GM23338 (cell line): ENCODE results near the gene RRN3. TPM values are rescaled to one million over a fixed set of nuclear protein-coding genes. Genes with fewer than 3 reads are reported as not detected.

ENCODE experiments used
- ATAC-seq: fragments of 200-7000 bp; cut with Tn5 transposase; 3 replicates; pipeline ENCODE4 v1.9.1; 2020
- DNase-seq: peaks from one replicate; pipeline ENCODE4 v3.0.0-alpha.2; 2015; ENCODE audit warnings: low spot score
- H2AFZ ChIP-seq: fragments of 200-600 bp; sonication (generic); 2 replicates; pipeline ENCODE4 v1.8.0; 2016; ENCODE audit warnings: antibody characterized with exemption, mild to moderate bottlenecking, moderate library complexity
- H3F3A ChIP-seq: fragments of 200-600 bp; sonication (generic); replicated peaks from 2 replicates; pipeline ENCODE4 v1.8.0; 2017; ENCODE audit warnings: antibody characterized with exemption, mixed run types, low read depth
- H3K27ac ChIP-seq: fragments of 200-600 bp; sonication (generic); 2 replicates; pipeline ENCODE4 v1.6.1; 2016; ENCODE audit warnings: low read depth
- H3K27me3 ChIP-seq: fragments of 200-600 bp; sonication (generic); 2 replicates; pipeline ENCODE4 v1.8.0; 2016; ENCODE audit warnings: mild to moderate bottlenecking, mixed run types, moderate library complexity; ENCODE audit not compliant: insufficient read depth
- H3K36me3 ChIP-seq: fragments of 200-600 bp; sonication (generic); 2 replicates; pipeline ENCODE4 v1.8.0; 2016; ENCODE audit warnings: mild to moderate bottlenecking; ENCODE audit not compliant: insufficient read depth
- H3K4me1 ChIP-seq: fragments of 200-600 bp; sonication (generic); 2 replicates; pipeline ENCODE4 v1.8.0; 2016; ENCODE audit warnings: mild to moderate bottlenecking, moderate library complexity; ENCODE audit not compliant: insufficient read depth
- H3K4me2 ChIP-seq: fragments of 200-600 bp; sonication (generic); 2 replicates; pipeline ENCODE4 v1.7.1; 2017; ENCODE audit warnings: mixed run types
- H3K4me3 ChIP-seq: fragments of 200-600 bp; sonication (generic); 2 replicates; pipeline ENCODE4 v1.6.1; 2016; ENCODE audit warnings: mixed run types
- H3K79me2 ChIP-seq: fragments of 200-600 bp; sonication (generic); replicated peaks from 2 replicates; pipeline ENCODE4 v1.8.0; 2017; ENCODE audit warnings: mild to moderate bottlenecking; ENCODE audit not compliant: insufficient read depth
- H3K9me2 ChIP-seq: fragments of 200-600 bp; sonication (generic); 2 replicates; pipeline ENCODE4 v1.8.0; 2017; ENCODE audit not compliant: insufficient read depth
- H4K20me1 ChIP-seq: fragments of 200-600 bp; sonication (generic); replicated peaks from 2 replicates; pipeline ENCODE4 v1.8.0; 2017; ENCODE audit warnings: mild to moderate bottlenecking; ENCODE audit not compliant: insufficient read depth
- H3K27ac Mint-ChIP-seq: 2 replicates; pipeline ENCODE4 v1.8.0; 2020; ENCODE audit warnings: inconsistent platforms, mild to moderate bottlenecking, moderate library complexity, mixed read lengths
- H3K27me3 Mint-ChIP-seq: 3 replicates; pipeline ENCODE4 v1.8.0; 2022; ENCODE audit warnings: low read depth, mild to moderate bottlenecking, moderate library complexity, mixed read lengths, inconsistent platforms; ENCODE audit not compliant: insufficient read depth, poor library complexity
- H3K36me3 Mint-ChIP-seq: 3 replicates; pipeline ENCODE4 v1.8.0; 2021; ENCODE audit warnings: low read depth, mild to moderate bottlenecking, inconsistent platforms, moderate library complexity, mixed read lengths
- H3K4me1 Mint-ChIP-seq: 3 replicates; pipeline ENCODE4 v1.8.0; 2020; ENCODE audit warnings: mild to moderate bottlenecking, inconsistent platforms, mixed read lengths
- H3K4me3 Mint-ChIP-seq: 3 replicates; pipeline ENCODE4 v1.8.0; 2021; ENCODE audit warnings: moderate library complexity, mild to moderate bottlenecking, inconsistent platforms, mixed read lengths
- H3K9me3 Mint-ChIP-seq: 3 replicates; pipeline ENCODE4 v1.8.0; 2020; ENCODE audit warnings: moderate library complexity, mild to moderate bottlenecking, inconsistent platforms, mixed read lengths
- EZH2 ChIP-seq: fragments of 200-600 bp; sonication (generic); IDR thresholded peaks from one replicate; pipeline ENCODE4 v1.8.0; 2017; ENCODE audit warnings: antibody characterized with exemption, mild to moderate bottlenecking, low read depth; ENCODE audit not compliant: unreplicated experiment
- NANOG ChIP-seq: IDR thresholded peaks from 2 replicates; pipeline ENCODE4 v1.6.1; 2016; ENCODE audit warnings: antibody characterized with exemption, borderline replicate concordance
- STAT1 ChIP-seq: IDR thresholded peaks from one replicate; pipeline ENCODE4 v1.6.1; 2016; ENCODE audit warnings: antibody characterized with exemption; ENCODE audit not compliant: unreplicated experiment
- ZNF331 ChIP-seq: fragments of 250-450 bp; sonication (Bioruptor Pico); IDR thresholded peaks from 2 replicates; pipeline ENCODE4 v1.5.0; 2020; ENCODE audit warnings: low read depth, mild to moderate bottlenecking, moderate library complexity
- polyA plus RNA-seq: library from polyadenylated mRNA; unstranded; fragments of >200 nt; fragmentation: Nextera tagmentation; extraction: Ambion mirVana; gene quantifications from 2 replicates; pipeline ENCODE4 v1.2.1, GENCODE V29; 2016
- total RNA-seq: library from RNA; depleted of rRNA; stranded (reverse); fragments of >200 nt; shearing (Covaris generic); gene quantifications from 2 replicates; pipeline ENCODE4 v1.2.3, GENCODE V29; 2014
- TF ChIP-seq, protein P1 (sequence below): fragments of 250-450 bp; sonication (Bioruptor Pico); IDR thresholded peaks from 2 replicates; pipeline ENCODE4 v1.5.0; 2020; ENCODE audit warnings: mild to moderate bottlenecking, moderate library complexity
- TF ChIP-seq, protein P2 (sequence below): IDR thresholded peaks from 2 replicates; pipeline ENCODE4 v1.6.1; 2016; ENCODE audit warnings: antibody characterized with exemption
- TF ChIP-seq, protein P3 (sequence below), 2 experiments: fragments of 200-600 bp in 1 of 2; sonication (generic) in 1 of 2; conservative IDR thresholded peaks; 2 replicates each; pipeline versions ENCODE4 v1.5.1 to v1.6.1; 2016 to 2017; ENCODE audit warnings: antibody characterized with exemption in 2 of 2, low read depth in 2 of 2, mild to moderate bottlenecking in 2 of 2, moderate library complexity in 1 of 2

The RRN3 gene
- total and polyA plus RNA-seq, 2 experiments from 2014 or later = 15.4 to 41.5 TPM

DNA sequence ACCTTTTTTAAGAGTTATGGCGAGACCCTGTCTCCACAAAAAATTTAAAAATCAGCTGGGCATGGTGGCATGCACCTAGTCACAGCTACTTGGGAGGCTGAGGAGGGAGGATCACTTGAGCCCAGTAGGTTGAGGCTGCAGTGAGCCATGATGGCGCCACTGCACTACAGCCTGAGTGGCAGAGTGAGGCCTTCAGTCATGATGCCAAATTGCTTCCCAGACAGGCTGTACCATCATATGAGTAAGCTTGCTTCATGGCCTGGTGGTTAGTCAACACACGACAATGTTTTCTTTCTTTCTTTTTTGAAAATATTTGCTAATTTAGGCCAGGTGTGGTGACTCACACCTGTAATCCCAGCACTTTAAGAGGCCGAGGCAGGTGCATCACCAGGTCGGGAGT, 50.7 kb downstream of the RRN3 start (continued):
- TF ChIP-seq, protein P1, sequence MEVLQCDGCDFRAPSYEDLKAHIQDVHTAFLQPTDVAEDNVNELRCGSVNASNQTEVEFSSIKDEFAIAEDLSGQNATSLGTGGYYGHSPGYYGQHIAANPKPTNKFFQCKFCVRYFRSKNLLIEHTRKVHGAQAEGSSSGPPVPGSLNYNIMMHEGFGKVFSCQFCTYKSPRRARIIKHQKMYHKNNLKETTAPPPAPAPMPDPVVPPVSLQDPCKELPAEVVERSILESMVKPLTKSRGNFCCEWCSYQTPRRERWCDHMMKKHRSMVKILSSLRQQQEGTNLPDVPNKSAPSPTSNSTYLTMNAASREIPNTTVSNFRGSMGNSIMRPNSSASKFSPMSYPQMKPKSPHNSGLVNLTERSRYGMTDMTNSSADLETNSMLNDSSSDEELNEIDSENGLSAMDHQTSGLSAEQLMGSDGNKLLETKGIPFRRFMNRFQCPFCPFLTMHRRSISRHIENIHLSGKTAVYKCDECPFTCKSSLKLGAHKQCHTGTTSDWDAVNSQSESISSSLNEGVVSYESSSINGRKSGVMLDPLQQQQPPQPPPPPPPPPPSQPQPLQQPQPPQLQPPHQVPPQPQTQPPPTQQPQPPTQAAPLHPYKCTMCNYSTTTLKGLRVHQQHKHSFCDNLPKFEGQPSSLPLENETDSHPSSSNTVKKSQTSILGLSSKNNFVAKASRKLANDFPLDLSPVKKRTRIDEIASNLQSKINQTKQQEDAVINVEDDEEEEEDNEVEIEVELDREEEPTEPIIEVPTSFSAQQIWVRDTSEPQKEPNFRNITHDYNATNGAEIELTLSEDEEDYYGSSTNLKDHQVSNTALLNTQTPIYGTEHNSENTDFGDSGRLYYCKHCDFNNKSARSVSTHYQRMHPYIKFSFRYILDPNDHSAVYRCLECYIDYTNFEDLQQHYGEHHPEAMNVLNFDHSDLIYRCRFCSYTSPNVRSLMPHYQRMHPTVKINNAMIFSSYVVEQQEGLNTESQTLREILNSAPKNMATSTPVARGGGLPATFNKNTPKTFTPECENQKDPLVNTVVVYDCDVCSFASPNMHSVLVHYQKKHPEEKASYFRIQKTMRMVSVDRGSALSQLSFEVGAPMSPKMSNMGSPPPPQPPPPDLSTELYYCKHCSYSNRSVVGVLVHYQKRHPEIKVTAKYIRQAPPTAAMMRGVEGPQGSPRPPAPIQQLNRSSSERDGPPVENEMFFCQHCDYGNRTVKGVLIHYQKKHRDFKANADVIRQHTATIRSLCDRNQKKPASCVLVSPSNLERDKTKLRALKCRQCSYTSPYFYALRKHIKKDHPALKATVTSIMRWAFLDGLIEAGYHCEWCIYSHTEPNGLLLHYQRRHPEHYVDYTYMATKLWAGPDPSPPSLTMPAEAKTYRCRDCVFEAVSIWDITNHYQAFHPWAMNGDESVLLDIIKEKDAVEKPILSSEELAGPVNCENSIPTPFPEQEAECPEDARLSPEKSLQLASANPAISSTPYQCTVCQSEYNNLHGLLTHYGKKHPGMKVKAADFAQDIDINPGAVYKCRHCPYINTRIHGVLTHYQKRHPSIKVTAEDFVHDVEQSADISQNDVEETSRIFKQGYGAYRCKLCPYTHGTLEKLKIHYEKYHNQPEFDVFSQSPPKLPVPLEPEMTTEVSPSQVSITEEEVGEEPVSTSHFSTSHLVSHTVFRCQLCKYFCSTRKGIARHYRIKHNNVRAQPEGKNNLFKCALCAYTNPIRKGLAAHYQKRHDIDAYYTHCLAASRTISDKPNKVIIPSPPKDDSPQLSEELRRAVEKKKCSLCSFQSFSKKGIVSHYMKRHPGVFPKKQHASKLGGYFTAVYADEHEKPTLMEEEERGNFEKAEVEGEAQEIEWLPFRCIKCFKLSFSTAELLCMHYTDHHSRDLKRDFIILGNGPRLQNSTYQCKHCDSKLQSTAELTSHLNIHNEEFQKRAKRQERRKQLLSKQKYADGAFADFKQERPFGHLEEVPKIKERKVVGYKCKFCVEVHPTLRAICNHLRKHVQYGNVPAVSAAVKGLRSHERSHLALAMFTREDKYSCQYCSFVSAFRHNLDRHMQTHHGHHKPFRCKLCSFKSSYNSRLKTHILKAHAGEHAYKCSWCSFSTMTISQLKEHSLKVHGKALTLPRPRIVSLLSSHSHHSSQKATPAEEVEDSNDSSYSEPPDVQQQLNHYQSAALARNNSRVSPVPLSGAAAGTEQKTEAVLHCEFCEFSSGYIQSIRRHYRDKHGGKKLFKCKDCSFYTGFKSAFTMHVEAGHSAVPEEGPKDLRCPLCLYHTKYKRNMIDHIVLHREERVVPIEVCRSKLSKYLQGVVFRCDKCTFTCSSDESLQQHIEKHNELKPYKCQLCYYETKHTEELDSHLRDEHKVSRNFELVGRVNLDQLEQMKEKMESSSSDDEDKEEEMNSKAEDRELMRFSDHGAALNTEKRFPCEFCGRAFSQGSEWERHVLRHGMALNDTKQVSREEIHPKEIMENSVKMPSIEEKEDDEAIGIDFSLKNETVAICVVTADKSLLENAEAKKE (CRISPR knock-in tag) = no peak
- TF ChIP-seq STAT1 (no peak), ZNF331 (CRISPR knock-in tag) (no peak), NANOG (no peak), EZH2 (no peak)
- TF ChIP-seq, protein P2, sequence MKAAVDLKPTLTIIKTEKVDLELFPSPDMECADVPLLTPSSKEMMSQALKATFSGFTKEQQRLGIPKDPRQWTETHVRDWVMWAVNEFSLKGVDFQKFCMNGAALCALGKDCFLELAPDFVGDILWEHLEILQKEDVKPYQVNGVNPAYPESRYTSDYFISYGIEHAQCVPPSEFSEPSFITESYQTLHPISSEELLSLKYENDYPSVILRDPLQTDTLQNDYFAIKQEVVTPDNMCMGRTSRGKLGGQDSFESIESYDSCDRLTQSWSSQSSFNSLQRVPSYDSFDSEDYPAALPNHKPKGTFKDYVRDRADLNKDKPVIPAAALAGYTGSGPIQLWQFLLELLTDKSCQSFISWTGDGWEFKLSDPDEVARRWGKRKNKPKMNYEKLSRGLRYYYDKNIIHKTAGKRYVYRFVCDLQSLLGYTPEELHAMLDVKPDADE = no peak

DNA sequence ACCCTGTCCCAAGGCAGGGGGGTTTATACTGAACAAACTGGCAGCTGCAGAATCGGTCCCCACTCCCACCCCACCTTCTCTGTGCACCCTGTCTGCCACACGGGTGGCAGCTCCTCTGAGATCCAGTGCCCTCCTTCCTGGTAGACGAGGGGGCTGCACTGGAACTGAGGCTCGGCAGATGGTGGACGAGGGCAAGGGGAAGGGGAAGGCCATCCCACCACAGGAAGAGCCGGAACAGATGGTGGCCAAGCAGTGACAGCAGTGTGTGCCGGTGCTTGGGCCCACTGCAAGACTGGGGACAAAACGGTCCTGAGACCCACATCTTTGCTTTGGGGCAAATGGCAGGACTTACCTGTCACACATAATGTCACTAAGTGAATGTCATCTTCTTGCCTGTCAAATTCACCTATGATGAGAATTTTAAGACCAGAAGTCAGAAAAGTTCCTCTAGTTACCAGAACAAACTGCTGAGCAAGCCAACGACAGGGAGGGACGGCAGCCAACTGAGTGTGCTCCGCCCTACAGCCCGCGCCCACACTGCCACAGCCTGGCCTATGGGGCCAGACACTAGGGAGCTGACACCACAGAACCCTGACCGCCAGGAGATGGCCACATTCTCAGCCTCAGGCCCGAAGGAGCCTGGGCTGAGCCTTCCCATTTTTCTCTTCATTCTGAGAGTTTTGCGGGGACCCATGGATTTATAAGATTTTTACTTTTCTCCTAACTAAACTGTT, 52.6 kb downstream of the RRN3 start:
- Mint-ChIP-seq H3K27me3 (peaks cover 4% of the 10 kb centered on the region), H3K9me3 (no peaks in the 10 kb centered on the region), H3K4me3 (no peak overlapping the region), H3K4me1 (no peaks in the 10 kb centered on the region), H3K27ac (no peak overlapping the region), H3K36me3 (peaks cover 42% of the 10 kb centered on the region)
- H4K20me1 ChIP-seq = peaks cover 4% of the 10 kb centered on the region
- H3K9me2 ChIP-seq = no peaks in the 10 kb centered on the region
- no peaks in the 10 kb centered on the region for H3F3A ChIP-seq
- H2AFZ ChIP-seq = no peak overlapping the region
- peak; percentile 56 for DNase-seq
- peak; percentile 97 for ATAC-seq
- H3K27me3 ChIP-seq = no peaks in the 10 kb centered on the region
- H3K4me1 ChIP-seq = no peaks in the 10 kb centered on the region
- TF ChIP-seq, protein P2 = no peak
- TF ChIP-seq, protein P3, sequence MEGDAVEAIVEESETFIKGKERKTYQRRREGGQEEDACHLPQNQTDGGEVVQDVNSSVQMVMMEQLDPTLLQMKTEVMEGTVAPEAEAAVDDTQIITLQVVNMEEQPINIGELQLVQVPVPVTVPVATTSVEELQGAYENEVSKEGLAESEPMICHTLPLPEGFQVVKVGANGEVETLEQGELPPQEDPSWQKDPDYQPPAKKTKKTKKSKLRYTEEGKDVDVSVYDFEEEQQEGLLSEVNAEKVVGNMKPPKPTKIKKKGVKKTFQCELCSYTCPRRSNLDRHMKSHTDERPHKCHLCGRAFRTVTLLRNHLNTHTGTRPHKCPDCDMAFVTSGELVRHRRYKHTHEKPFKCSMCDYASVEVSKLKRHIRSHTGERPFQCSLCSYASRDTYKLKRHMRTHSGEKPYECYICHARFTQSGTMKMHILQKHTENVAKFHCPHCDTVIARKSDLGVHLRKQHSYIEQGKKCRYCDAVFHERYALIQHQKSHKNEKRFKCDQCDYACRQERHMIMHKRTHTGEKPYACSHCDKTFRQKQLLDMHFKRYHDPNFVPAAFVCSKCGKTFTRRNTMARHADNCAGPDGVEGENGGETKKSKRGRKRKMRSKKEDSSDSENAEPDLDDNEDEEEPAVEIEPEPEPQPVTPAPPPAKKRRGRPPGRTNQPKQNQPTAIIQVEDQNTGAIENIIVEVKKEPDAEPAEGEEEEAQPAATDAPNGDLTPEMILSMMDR (conservative IDR thresholded peaks at IDR 0.05; ENCODE audit: low read depth in 2 of 2) = peak in 1 of 2 experiments; percentile 35; a peak in 2 of 4 replicates
- H3K27ac ChIP-seq = no peak overlapping the region; the same call in 1 of the 2 replicates
- no peak overlapping the region for H3K4me3 ChIP-seq
- H3K4me2 ChIP-seq = no peak overlapping the region
- H3K36me3 ChIP-seq = peaks cover 20% of the 10 kb centered on the region
- H3K79me2 ChIP-seq = no peaks in the 10 kb centered on the region
